Measurements from ENCODE around the gene TXNDC16.

GRCh38 chr14:52550661-52551060 lies 1.6 kb downstream of the TXNDC16 start:
- TF ChIP-seq CTCF (IDR thresholded peaks at IDR 0.05) (no peak), EP300 (IDR thresholded peaks at IDR 0.05) (no peak)

All from stomach (tissue), 4 donors.